ENCODE data around the gene AQP2.

- TF ChIP-seq CTCF (IDR thresholded peaks at IDR 0.05; ENCODE audit: low read depth, low read length, missing input control) (peak; percentile 75), EGR1 (IDR thresholded peaks at IDR 0.05; ENCODE audit: low read depth in 2 of 2) (no peak), RAD21 (IDR thresholded peaks at IDR 0.05) (peak; percentile 64 to 83), YY1 (IDR thresholded peaks at IDR 0.05) (no peak), GABPA (IDR thresholded peaks at IDR 0.05 in 1 of 2, conservative IDR thresholded peaks at IDR 0.05 in 1 of 2) (no peak), RXRA (IDR thresholded peaks at IDR 0.05) (peak; percentile 12 to 39), SP1 (IDR thresholded peaks at IDR 0.05) (peak; percentile 10), TAF1 (conservative IDR thresholded peaks at IDR 0.05) (no peak), ZBTB33 (IDR thresholded peaks at IDR 0.05) (no peak), JUND (IDR thresholded peaks at IDR 0.05) (peak in 1 of 2 donors; percentile 43), REST (IDR thresholded peaks at IDR 0.05) (no peak), HNF4G (IDR thresholded peaks at IDR 0.05) (no peak)
Observed at GRCh38 chr12:49945394-49946080, 5.0 kb upstream of the AQP2 start.

Data from liver (tissue), 3 donors.